Immature natural killer cell (primary cell): Measurements from ENCODE around the gene PSKH1. TPM values are rescaled to one million over a fixed set of nuclear protein-coding genes. Genes with fewer than 3 reads are reported as not detected.
"Not testable (repeated sequence)": the region's sequence is repeated elsewhere in the genome, so short reads cannot be mapped to it uniquely, and the experiment has no call there.

Experiments
- DNase-seq, 3 donors: peaks; one replicate each; pipeline ENCODE4 v3.0.0; 2022; ENCODE audit warnings: mixed read lengths in 1 of 3
- H3K27ac Mint-ChIP-seq, 6 donors: one replicate each; pipeline ENCODE4 v1.8.0; 2020; ENCODE audit warnings: mixed read lengths in 6 of 6, mild to moderate bottlenecking in 5 of 6, inconsistent platforms in 4 of 6, moderate library complexity in 3 of 6
- H3K27me3 Mint-ChIP-seq, 3 donors: one replicate each; pipeline ENCODE4 v1.8.0; 2020 to 2021; ENCODE audit warnings: low read depth in 3 of 3, mild to moderate bottlenecking in 3 of 3, mixed read lengths in 3 of 3, moderate library complexity in 3 of 3, inconsistent platforms in 1 of 3
- H3K36me3 Mint-ChIP-seq, 3 donors: one replicate each; pipeline ENCODE4 v1.8.0; 2020; ENCODE audit warnings: mixed read lengths in 3 of 3, inconsistent platforms in 2 of 3, mild to moderate bottlenecking in 2 of 3
- H3K4me1 Mint-ChIP-seq, 2 donors: one replicate each; pipeline ENCODE4 v1.8.0; 2020; ENCODE audit warnings: inconsistent platforms in 2 of 2, mild to moderate bottlenecking in 2 of 2, mixed read lengths in 2 of 2, moderate library complexity in 1 of 2
- H3K4me3 Mint-ChIP-seq, 5 donors: one replicate each; pipeline ENCODE4 v1.8.0; 2020; ENCODE audit warnings: mild to moderate bottlenecking in 5 of 5, mixed read lengths in 5 of 5, inconsistent platforms in 3 of 5, moderate library complexity in 3 of 5
- H3K9me3 Mint-ChIP-seq, 6 donors: one replicate each; pipeline ENCODE4 v1.8.0; 2020; ENCODE audit warnings: mild to moderate bottlenecking in 6 of 6, mixed read lengths in 6 of 6, inconsistent platforms in 4 of 6, moderate library complexity in 3 of 6
- polyA plus RNA-seq, 3 donors: library from polyadenylated mRNA; unstranded; fragments of 300-500 nt; fragmentation: Illumina TruSeq; gene quantifications; one replicate each; pipeline ENCODE4 v1.2.3, GENCODE V29; 2021

Gene PSKH1
- polyA plus RNA-seq, 3 donors from 2014 or later: 16.4 to 40.6 (median 21.7) TPM

- Mint-ChIP-seq H3K27me3 (peaks cover 3 to 9% (median 5%) of the 10 kb centered on the region in 3 donors), H3K27ac (peak overlapping the region in 2 of 6 donors; percentile 64 to 69), H3K4me3 (peak overlapping the region in 3 of 5 donors; percentile 34 to 60 (median 52)), H3K4me1 (peaks cover 22 to 25% of the 10 kb centered on the region in 2 donors), H3K9me3 (no peaks in the 10 kb centered on the region), H3K36me3 (no peaks in the 10 kb centered on the region)
- no peak for DNase-seq
Observed at GRCh38 chr16:67971111-67971510, 78.1 kb downstream of the PSKH1 start.

GRCh38 chr16:67972285-67972684 lies 79.2 kb downstream of the PSKH1 start:
- H3K27ac Mint-ChIP-seq, H3K36me3 Mint-ChIP-seq, H3K9me3 Mint-ChIP-seq, H3K4me3 Mint-ChIP-seq, H3K27me3 Mint-ChIP-seq, DNase-seq: not testable (repeated sequence)
- H3K4me1 Mint-ChIP-seq: peaks cover 13 to 17% of the 10 kb centered on the region in 2 donors

- H3K4me3 Mint-ChIP-seq: no peak overlapping the region
- no peaks in the 10 kb centered on the region for H3K9me3 Mint-ChIP-seq
- no peaks in the 10 kb centered on the region for H3K4me1 Mint-ChIP-seq
- H3K36me3 Mint-ChIP-seq: no peaks in the 10 kb centered on the region
- no peak for DNase-seq
- H3K27ac Mint-ChIP-seq: no peak overlapping the region
- peaks cover 0 to 1% (median 0%) of the 10 kb centered on the region in 3 donors for H3K27me3 Mint-ChIP-seq
Observed at GRCh38 chr16:67975321-67976105, 82.5 kb downstream of the PSKH1 start.

- DNase-seq: no peak
- H3K4me1 Mint-ChIP-seq: no peaks in the 10 kb centered on the region
- H3K4me3 Mint-ChIP-seq: no peak overlapping the region
- no peaks in the 10 kb centered on the region for H3K9me3 Mint-ChIP-seq
- no peak overlapping the region for H3K27ac Mint-ChIP-seq
- H3K27me3 Mint-ChIP-seq: peaks cover 0 to 1% (median 0%) of the 10 kb centered on the region in 3 donors
- H3K36me3 Mint-ChIP-seq: no peaks in the 10 kb centered on the region
Observed at GRCh38 chr16:67976205-67976604, 83.2 kb downstream of the PSKH1 start.

- H3K4me3 Mint-ChIP-seq: no peak overlapping the region
- H3K27me3 Mint-ChIP-seq: peaks cover 0 to 1% (median 0%) of the 10 kb centered on the region in 3 donors
- H3K4me1 Mint-ChIP-seq: no peaks in the 10 kb centered on the region
- DNase-seq: no peak
- H3K27ac Mint-ChIP-seq: no peak overlapping the region
- no peaks in the 10 kb centered on the region for H3K36me3 Mint-ChIP-seq
- no peaks in the 10 kb centered on the region for H3K9me3 Mint-ChIP-seq
Observed at GRCh38 chr16:67977005-67977404, 84.0 kb downstream of the PSKH1 start.

- H3K4me1 Mint-ChIP-seq: no peaks in the 10 kb centered on the region
- no peaks in the 10 kb centered on the region for H3K36me3 Mint-ChIP-seq
- H3K27me3 Mint-ChIP-seq: peaks cover 0 to 1% (median 0%) of the 10 kb centered on the region in 3 donors
- DNase-seq: no peak
- no peak overlapping the region for H3K4me3 Mint-ChIP-seq
- peak overlapping the region in 1 of 6 donors; percentile 30 for H3K27ac Mint-ChIP-seq
- no peaks in the 10 kb centered on the region for H3K9me3 Mint-ChIP-seq
Observed at GRCh38 chr16:67977469-67978227, 84.6 kb downstream of the PSKH1 start.

Other genes with a start within 250 kb of the PSKH1 start
- 1 to 10 TPM; 1.4 to 4.1 (median 3.4) TPM for gene CARMIL2, start 248.1 kb upstream of the PSKH1 start, polyA plus RNA-seq
- gene ACD, start 233.0 kb upstream of the PSKH1 start, polyA plus RNA-seq: 10 to 100 TPM; 31.0 to 51.2 (median 39.2) TPM
- 10 to 100 TPM; 10.2 to 17.9 (median 10.3) TPM for gene PARD6A, start 232.3 kb upstream of the PSKH1 start, polyA plus RNA-seq
- 1 to 10 TPM in 1 of 3 donors, under 1 TPM in 2; 0.43 to 1.9 (median 0.48) TPM for gene ENKD1, start 226.5 kb upstream of the PSKH1 start, polyA plus RNA-seq
- gene C16orf86, start 226.4 kb upstream of the PSKH1 start, polyA plus RNA-seq: 1 to 10 TPM; 2.7 to 6.2 (median 4.2) TPM
- gene GFOD2, start 173.9 kb upstream of the PSKH1 start, polyA plus RNA-seq: 1 to 10 TPM; 6.2 to 9.7 (median 7.4) TPM
- gene RANBP10, start 86.7 kb upstream of the PSKH1 start, polyA plus RNA-seq: 10 to 100 TPM in 1 of 3 donors, 1 to 10 TPM in 2; 2.6 to 12.4 (median 7.9) TPM
- gene TSNAXIP1, start 86.4 kb upstream of the PSKH1 start, polyA plus RNA-seq: not detected
- 100 to 1,000 TPM; 102 to 129 (median 117) TPM for gene THAP11, start 50.9 kb upstream of the PSKH1 start, polyA plus RNA-seq
- 100 to 1,000 TPM; 115 to 157 (median 130) TPM for gene NUTF2, start 46.3 kb upstream of the PSKH1 start, polyA plus RNA-seq
- gene CENPT, start 45.6 kb upstream of the PSKH1 start, polyA plus RNA-seq: 10 to 100 TPM in 2 of 3 donors, 1 to 10 TPM in 1; 9.3 to 15.0 (median 12.4) TPM
- gene EDC4, start 20.2 kb upstream of the PSKH1 start, polyA plus RNA-seq: 10 to 100 TPM; 14.2 to 26.0 (median 23.8) TPM
- under 1 TPM in 1 of 3 donors, not detected in 2; 0.91 TPM for gene NRN1L, start 8.4 kb upstream of the PSKH1 start, polyA plus RNA-seq
- 1 to 10 TPM in 2 of 3 donors, under 1 TPM in 1; 0.59 to 2.9 (median 2.0) TPM for gene CTRL, start 38.6 kb downstream of the PSKH1 start, polyA plus RNA-seq
- 1,000 to 10,000 TPM in 2 of 3 donors, 100 to 1,000 TPM in 1; 893 to 1,468 (median 1,114) TPM for gene PSMB10, start 43.6 kb downstream of the PSKH1 start, polyA plus RNA-seq
- gene LCAT, start 50.9 kb downstream of the PSKH1 start, polyA plus RNA-seq: 1 to 10 TPM in 1 of 3 donors, under 1 TPM in 1, not detected in 1; 0.14 to 1.3 TPM
- gene SLC12A4, start 75.4 kb downstream of the PSKH1 start, polyA plus RNA-seq: 10 to 100 TPM in 1 of 3 donors, 1 to 10 TPM in 2; 5.1 to 10.5 (median 6.6) TPM
- gene DPEP3, start 87.2 kb downstream of the PSKH1 start, polyA plus RNA-seq: under 1 TPM in 1 of 3 donors, not detected in 2; 0.11 TPM
- gene DPEP2, start 106.2 kb downstream of the PSKH1 start, polyA plus RNA-seq: 10 to 100 TPM; 45.5 to 62.6 (median 59.4) TPM
- gene DPEP2NB, start 122.7 kb downstream of the PSKH1 start, polyA plus RNA-seq: not detected
- 10 to 100 TPM; 45.3 to 59.4 (median 55.0) TPM for gene DDX28, start 130.0 kb downstream of the PSKH1 start, polyA plus RNA-seq
- gene DUS2, start 130.0 kb downstream of the PSKH1 start, polyA plus RNA-seq: 10 to 100 TPM in 2 of 3 donors, 1 to 10 TPM in 1; 9.3 to 23.7 (median 16.8) TPM
- gene NFATC3, start 192.1 kb downstream of the PSKH1 start, polyA plus RNA-seq: 100 to 1,000 TPM in 2 of 3 donors, 10 to 100 TPM in 1; 66.5 to 160 (median 119) TPM